BE2C (cell line): ENCODE measurements around the gene MEF2A.

ENCODE experiments used
- DNase-seq: peaks from one replicate; pipeline ENCODE4 v3.0.0-alpha.2; 2020
- H3K27me3 ChIP-seq: fragments of 250-450 bp; sonication (Bioruptor Pico); 2 replicates; pipeline ENCODE4 v1.5.1; 2020; ENCODE audit warnings: mild to moderate bottlenecking
- H3K36me3 ChIP-seq: fragments of 250-450 bp; sonication (Bioruptor Pico); 2 replicates; pipeline ENCODE4 v1.5.1; 2020; ENCODE audit warnings: mild to moderate bottlenecking
- H3K4me1 ChIP-seq: fragments of 250-450 bp; sonication (Bioruptor Pico); 2 replicates; pipeline ENCODE4 v1.5.1; 2020
- H3K4me3 ChIP-seq: 2 replicates; pipeline ENCODE4 v1.5.1; 2011; ENCODE audit warnings: low read depth, low read length
- H3K9me3 ChIP-seq: fragments of 250-450 bp; sonication (Bioruptor Pico); 2 replicates; pipeline ENCODE4 v1.5.1; 2020
- TF ChIP-seq, protein P1 (sequence below): IDR thresholded peaks from 2 replicates; pipeline ENCODE4 v1.5.1; 2012; ENCODE audit warnings: mild to moderate bottlenecking, low read depth, low read length

Gene MEF2A

GRCh38 chr15:99702895-99703602 is 137.3 kb downstream of the MEF2A start:
- Histone ChIP-seq H3K36me3 (no peaks in the 10 kb centered on the region; the same call in 1 of the 2 replicates), H3K4me1 (0 out of 2 replicates have a peak, but pooled peaks cover 2% of the 10 kb centered on the region), H3K9me3 (no peaks in the 10 kb centered on the region), H3K4me3 (no peak overlapping the region), H3K27me3 (no peaks in the 10 kb centered on the region)
- DNase-seq: no peak
- TF ChIP-seq, protein P1, sequence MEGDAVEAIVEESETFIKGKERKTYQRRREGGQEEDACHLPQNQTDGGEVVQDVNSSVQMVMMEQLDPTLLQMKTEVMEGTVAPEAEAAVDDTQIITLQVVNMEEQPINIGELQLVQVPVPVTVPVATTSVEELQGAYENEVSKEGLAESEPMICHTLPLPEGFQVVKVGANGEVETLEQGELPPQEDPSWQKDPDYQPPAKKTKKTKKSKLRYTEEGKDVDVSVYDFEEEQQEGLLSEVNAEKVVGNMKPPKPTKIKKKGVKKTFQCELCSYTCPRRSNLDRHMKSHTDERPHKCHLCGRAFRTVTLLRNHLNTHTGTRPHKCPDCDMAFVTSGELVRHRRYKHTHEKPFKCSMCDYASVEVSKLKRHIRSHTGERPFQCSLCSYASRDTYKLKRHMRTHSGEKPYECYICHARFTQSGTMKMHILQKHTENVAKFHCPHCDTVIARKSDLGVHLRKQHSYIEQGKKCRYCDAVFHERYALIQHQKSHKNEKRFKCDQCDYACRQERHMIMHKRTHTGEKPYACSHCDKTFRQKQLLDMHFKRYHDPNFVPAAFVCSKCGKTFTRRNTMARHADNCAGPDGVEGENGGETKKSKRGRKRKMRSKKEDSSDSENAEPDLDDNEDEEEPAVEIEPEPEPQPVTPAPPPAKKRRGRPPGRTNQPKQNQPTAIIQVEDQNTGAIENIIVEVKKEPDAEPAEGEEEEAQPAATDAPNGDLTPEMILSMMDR: no peak

DNA sequence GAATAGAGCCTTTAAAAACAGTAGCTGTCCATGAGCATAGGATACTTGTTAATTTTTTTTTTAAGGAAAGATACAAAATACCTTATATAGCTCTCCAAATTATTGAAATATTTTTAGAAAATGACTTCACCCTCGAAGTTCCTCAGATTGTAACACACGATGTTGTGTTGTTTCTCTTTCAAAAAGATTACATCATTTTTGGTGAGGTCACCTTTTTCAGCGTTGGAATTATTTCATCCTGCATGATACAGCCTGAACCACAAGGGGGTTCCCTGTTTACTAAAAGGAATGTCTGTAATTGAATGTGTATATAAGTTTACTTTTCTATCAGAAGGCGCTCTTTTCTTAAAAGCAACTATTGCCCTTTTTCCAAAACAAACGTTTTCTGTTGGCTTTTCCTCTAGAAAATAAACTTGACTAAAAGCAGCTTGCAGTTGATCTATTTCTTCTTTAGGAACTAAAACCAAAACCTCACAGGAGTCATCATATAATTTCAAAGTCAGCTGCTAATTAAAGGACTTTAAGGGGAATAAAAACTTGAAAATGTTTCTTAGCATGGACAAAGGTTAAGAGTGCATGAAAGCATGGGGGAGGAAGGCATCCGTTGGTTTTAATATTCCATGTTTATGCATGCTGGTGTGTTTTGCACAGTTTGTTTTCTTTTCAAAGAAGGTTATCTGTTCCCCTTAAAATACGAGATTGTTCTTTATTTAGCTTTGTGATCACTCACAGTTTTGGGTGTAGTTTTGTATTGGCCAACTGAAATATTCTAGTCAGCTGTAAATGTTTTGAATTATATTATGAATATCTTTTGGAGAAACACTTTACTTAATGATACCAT is 138.0 kb downstream of the MEF2A start:
- H3K27me3 ChIP-seq: no peaks in the 10 kb centered on the region
- DNase-seq: no peak
- TF ChIP-seq, protein P1: peak; percentile 68
- H3K9me3 ChIP-seq: no peaks in the 10 kb centered on the region
- H3K4me3 ChIP-seq: no peak overlapping the region
- H3K4me1 ChIP-seq: peaks cover 2% of the 10 kb centered on the region; the same call in 1 of the 2 replicates
- H3K36me3 ChIP-seq: no peaks in the 10 kb centered on the region; the same call in 1 of the 2 replicates

- Histone ChIP-seq H3K36me3 (no peaks in the 10 kb centered on the region; the same call in 1 of the 2 replicates), H3K9me3 (no peaks in the 10 kb centered on the region), H3K27me3 (no peaks in the 10 kb centered on the region), H3K4me3 (no peak overlapping the region), H3K4me1 (peaks cover 2% of the 10 kb centered on the region; the same call in 1 of the 2 replicates)
- TF ChIP-seq, protein P1: peak; percentile 82
- peak; percentile 45 for DNase-seq
These were observed 138.7 kb downstream of the MEF2A start for GRCh38 chr15:99704444-99704838.

DNA sequence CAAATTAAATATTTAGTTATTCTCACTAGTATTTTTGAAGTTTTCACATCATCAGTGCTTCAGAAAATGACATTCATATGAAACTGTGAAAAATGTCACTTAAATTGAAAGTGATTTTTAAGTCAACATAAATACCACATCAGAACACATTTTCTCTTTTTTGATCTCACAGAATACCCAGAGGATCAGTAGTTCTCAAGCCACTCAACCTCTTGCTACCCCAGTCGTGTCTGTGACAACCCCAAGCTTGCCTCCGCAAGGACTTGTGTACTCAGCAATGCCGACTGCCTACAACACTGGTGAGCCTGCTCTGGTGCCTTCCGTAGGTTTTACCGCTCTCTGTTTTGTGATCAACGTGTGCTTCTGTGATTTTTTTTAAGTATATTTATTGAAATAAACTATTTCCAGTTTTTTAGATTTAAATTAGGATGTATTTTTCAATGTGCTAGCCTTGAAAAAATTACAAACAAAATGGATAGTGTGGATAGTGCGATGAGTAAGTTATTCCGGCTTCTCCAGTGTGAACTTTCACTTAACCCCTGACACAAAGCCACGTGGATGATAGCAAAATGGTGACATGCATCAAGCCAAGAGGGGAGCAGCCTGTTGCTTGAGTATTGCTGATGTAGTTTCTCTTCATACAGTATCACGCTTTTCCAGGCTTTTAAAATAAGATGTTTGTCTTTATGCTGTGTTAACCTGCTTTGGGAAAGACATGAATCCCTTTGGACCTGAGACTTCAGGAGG is 140.9 kb downstream of the MEF2A start:
- DNase-seq: no peak
- Histone ChIP-seq H3K27me3 (no peaks in the 10 kb centered on the region), H3K4me3 (no peak overlapping the region), H3K36me3 (peaks cover 3% of the 10 kb centered on the region), H3K4me1 (peaks cover 2% of the 10 kb centered on the region; the same call in 1 of the 2 replicates), H3K9me3 (no peaks in the 10 kb centered on the region)
- TF ChIP-seq, protein P1: no peak

DNA sequence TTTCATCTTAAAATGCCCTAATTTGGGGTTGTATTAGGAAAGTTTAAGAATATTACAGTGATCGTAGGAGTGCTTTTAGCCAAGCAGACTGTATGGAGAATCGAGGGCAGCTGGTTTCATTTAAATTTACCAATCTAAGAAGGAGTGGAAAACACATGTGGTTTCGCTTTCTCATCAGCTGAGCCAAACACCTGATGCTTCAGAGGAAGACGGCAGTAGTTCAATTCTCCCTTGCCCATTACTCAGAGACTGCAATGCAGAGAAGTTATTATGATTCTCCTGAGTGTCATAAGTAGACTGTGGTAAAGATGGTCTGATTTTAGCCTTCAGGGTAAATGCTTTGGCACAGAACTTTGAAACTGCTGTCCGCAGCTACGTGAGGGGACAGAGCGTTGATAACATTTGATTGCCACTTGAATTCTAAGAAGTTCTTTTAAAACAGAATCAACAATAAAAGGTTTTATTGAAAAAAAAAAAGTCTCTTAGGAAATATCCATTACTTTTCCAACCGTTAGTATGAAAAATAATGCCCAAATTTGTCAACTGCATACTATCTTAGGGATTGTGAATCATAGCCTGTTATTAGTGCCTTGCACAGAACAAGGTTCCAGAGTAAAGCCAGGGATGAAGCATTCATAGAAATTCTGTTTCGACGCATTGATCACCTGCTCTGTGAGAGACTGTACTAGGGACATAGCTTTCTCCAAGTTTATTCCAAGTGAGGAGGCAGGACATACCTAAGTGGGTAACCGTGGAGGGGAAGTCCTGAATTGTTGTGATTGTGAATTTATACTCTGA is 141.9 kb downstream of the MEF2A start:
- peaks cover 2% of the 10 kb centered on the region; the same call in 1 of the 2 replicates for H3K4me1 ChIP-seq
- TF ChIP-seq, protein P1: no peak
- no peak overlapping the region for H3K4me3 ChIP-seq
- no peak for DNase-seq
- H3K36me3 ChIP-seq: peaks cover 11% of the 10 kb centered on the region
- H3K9me3 ChIP-seq: no peaks in the 10 kb centered on the region
- no peaks in the 10 kb centered on the region for H3K27me3 ChIP-seq
